Posterior vena cava (tissue), 2 donors: Measurements from ENCODE around the gene IL1A. TPM values are rescaled to one million over a fixed set of nuclear protein-coding genes. Genes with fewer than 3 reads are reported as not detected.
A peak's percentile ranks its signal among the peaks of the same experiment; 100 is the strongest.

Experiments used
- DNase-seq: peaks from one replicate; pipeline ENCODE4 v3.0.0-alpha.2; 2020; ENCODE audit warnings: low spot score
- intact Hi-C, 2 donors: fragments of 100-400 bp; cut with DNase I; formaldehyde crosslinking; loops; one replicate each; pipeline versions ENCODE4 v1.14.1 to v1.14.2; 2022 to 2023
- total RNA-seq, 2 donors: library from RNA; stranded (reverse); fragmentation: NEBNext Ultra II Directional; extraction: Animal tissue kit (Norgen Biotek cat#: 25700); gene quantifications; one replicate each; pipeline ENCODE4 v1.2.1, GENCODE V29; 2021
- donor health status: DM: yes; HTN: yes; CAD: no.
- donor health status: DM: yes; HTN: yes; CAD: no.

The IL1A gene
- total RNA-seq, 2 donors from 2014 or later, result not detected

DNA sequence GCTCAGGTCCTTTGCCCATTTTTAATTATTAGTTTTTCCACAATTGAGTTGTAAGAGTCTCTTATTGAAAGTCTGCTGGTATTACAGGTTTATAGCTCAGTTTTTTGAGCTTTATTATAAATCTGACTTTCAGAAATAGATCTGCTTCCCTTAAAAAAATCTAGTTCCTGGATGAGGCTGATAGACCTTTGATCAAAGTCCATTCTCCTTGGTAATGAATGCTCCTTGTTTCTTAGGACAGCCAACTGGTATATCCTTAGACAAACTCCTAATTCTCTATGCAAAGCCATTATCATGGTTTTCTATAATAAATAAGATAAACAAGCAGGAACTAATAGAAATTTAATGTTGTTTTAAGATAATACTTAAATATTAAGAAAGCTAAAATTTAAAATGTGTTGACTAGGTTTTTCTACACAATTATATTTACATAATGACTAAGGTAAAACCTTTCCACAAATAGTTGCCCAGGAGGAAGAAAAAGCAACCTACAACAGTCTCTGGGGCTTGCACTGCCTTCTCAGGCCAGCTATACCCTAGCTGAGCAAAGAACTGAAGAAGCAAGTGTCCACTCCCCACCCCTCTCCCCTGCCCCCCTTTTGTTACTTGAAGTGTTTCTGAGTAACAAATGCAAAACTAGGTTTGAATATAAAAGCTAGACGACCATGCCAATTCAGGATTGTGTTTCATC lies 46.6 kb downstream of the IL1A start:
- no peak for DNase-seq
- intact Hi-C loops, result no loop called here

GRCh38 chr2:112733871-112734270 lies 50.4 kb downstream of the IL1A start:
- intact Hi-C loops, result no loop called here
- no peak for DNase-seq

- intact Hi-C loops, result no loop called here
- DNase-seq, result no peak
These were observed 50.8 kb downstream of the IL1A start for GRCh38 chr2:112733456-112733855.

DNA sequence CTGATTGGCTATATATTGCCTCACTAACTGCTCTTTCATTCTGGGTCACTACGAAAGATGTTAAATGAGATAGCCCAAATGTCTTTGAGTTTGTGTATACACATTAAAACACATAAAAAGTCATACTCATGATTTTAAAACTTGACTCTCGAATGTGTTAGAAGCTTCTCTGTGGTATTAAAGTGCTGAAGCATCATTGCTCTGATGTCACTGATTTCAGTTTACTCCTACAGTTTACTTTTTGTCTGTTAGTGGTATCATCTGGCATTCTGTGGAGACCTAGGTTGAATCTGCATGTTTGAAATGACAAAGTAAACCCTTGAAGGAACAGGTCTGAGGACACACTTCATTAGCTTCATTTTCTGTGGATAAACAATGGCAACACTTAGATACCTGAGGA lies 52.8 kb downstream of the IL1A start:
- DNase-seq, result no peak
- intact Hi-C loops, result no loop called here

DNA sequence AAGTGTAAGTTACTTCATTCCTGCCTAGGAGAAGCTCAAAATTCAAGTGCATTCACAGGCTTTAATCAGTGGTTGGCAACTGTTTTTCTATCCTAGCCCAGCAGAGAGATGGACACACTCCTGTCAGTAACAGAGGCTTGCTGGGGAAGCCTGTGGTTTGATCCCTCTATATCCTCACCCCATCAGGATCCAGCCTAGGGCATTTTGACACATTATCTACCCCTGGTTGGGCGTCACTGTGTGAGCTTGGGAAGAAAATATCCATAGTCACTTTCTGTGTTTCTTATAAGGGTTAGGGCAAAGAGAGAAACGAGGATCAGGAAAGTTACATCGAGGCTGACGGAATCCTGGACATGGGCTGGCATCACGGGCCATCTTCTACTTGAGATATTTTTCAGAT lies 53.5 kb downstream of the IL1A start:
- no peak for DNase-seq
- intact Hi-C loops, result no loop called here

- no peak for DNase-seq
- intact Hi-C loops, result no loop called here
These were observed 54.1 kb downstream of the IL1A start for GRCh38 chr2:112730216-112730615.

- no peak for DNase-seq
- intact Hi-C loops, result loop anchor here in 1 of 2 donors (5.0 to 10.0 kb wide), 2 partner anchors 104 to 126 kb away; no protein-coding TSS in a partner anchor
These were observed 55.7 kb downstream of the IL1A start for GRCh38 chr2:112728378-112729175.

GRCh38 chr2:112728029-112728362 lies 56.3 kb downstream of the IL1A start:
- DNase-seq, result no peak
- intact Hi-C loops, result loop anchor here in 1 of 2 donors (5.0 to 10.0 kb wide), 2 partner anchors 103 to 126 kb away; no protein-coding TSS in a partner anchor

GRCh38 chr2:112727276-112728028 lies 56.8 kb downstream of the IL1A start:
- intact Hi-C loops, result loop anchor here in 1 of 2 donors (5.0 to 10.0 kb wide), 2 partner anchors 103 to 125 kb away; no protein-coding TSS in a partner anchor
- no peak for DNase-seq

DNA sequence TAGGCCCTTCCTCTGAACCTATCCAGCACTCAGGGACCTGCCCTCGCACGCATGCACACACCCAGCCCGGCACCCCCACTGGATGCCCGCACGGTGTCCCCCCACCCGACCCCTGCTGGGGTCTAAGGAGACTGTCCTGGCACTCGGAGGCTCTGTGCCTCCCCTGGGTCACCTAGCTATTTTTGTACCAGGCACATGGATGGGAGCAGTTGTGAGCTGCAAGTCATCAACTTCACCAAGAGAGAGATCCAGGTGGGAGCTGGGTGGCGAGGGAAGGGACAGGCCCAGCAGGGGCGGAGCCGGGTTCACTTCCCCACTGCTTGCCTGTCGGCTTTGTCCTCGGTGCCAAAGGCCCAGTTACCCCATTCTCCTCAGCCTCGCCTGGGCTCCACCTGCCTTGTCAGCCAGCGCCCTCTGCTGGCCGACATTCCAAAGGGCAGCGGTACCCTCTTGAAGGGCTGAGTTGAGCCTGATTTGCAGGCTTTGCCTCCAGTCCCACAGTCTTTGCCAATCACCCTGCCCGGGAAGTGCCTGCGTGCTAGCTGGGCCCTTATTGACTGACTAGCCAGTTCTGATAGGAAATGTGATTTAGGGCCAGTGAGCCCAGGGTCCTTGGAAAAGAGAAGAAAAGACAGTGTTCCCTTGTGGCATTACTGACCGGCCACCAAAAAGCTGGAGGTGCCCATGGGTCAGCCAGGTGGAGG lies 57.7 kb downstream of the IL1A start:
- peak; percentile 98 for DNase-seq
- intact Hi-C loops, result loop anchor here in 1 of 2 donors (5.0 to 10.0 kb wide), 2 partner anchors 102 to 124 kb away; no protein-coding TSS in a partner anchor

GRCh38 chr2:112725545-112726457 lies 58.5 kb downstream of the IL1A start:
- DNase-seq, result peak; percentile 77
- intact Hi-C loops, result loop anchor here in 1 of 2 donors (5.0 to 10.0 kb wide), 2 partner anchors 101 to 124 kb away; no protein-coding TSS in a partner anchor

DNA sequence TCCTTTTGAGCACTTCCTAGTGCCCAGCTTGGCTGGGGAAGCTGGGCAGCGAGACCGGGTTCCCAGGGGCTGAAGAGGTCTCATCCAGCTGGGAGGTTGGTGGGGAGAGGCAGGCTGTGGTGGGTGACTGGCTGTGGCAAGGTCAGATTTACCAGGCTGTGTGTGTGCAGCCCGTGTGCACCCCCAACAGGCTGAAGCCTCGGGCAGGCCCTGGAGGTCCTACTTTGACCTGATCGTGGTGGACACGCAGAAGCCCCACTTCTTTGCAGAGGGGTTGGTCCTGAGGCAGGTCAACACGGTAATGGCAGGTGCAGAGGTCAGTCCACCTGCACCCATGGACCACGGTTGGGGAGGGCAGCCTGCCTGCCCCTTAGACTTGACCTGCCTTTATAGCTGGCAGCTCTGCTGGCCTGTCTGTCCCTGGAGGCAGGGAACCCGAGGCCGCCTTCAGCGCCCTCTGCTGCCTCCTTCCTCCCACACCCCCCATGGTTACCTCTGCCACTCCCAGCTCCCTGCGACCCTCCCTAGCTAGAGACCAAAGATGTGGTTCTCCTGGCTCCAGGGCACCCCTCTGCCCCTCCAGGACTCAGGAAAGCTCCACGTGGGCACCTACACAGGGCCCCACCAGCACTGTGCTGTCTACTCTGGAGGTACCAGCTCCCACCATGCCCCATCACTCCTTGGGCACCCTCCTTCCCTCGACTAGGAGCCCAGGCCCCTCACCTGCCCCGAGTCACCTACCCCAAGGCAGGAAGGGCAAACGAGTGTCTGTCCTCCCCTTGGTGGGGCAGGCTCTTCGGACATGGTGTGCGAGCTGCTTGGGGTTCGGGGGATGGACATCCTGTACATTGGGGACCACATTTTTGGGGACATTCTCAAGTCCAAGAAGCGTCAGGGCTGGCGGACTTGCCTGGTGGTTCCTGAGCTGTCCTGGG lies 59.4 kb downstream of the IL1A start:
- intact Hi-C loops, result loop anchor here (1.0 to 10.0 kb wide), 3 partner anchors 95 to 123 kb away; no protein-coding TSS in a partner anchor
- no peak for DNase-seq

GRCh38 chr2:112723995-112724394 lies 60.3 kb downstream of the IL1A start:
- intact Hi-C loops, result loop anchor here (1.0 to 10.0 kb wide), 2 partner anchors 94 to 99 kb away; no protein-coding TSS in a partner anchor
- peak; percentile 75 for DNase-seq
